Stomach (tissue), 9 donors: ENCODE results near the gene C7orf57. TPM values are rescaled to one million over a fixed set of nuclear protein-coding genes. Genes with fewer than 3 reads are reported as not detected.

Source experiments
- DNase-seq, 2 donors: peaks; one replicate each; pipeline versions ENCODE4 v3.0.0 to v3.0.0-alpha.2; 2013 to 2019
- H3K27ac ChIP-seq, 5 donors: fragments of 200-600 bp in 4 of 5; sonication (generic) in 4 of 5; one replicate each; pipeline ENCODE4 v1.5.1; 2013 to 2019; ENCODE audit warnings: mild to moderate bottlenecking in 1 of 5, moderate library complexity in 1 of 5
- H3K27me3 ChIP-seq, 3 donors: fragments of 200-600 bp; sonication (generic); one replicate each; pipeline ENCODE4 v1.5.1; 2017 to 2019; ENCODE audit warnings: mixed run types in 1 of 3
- H3K36me3 ChIP-seq, 4 donors: fragments of 200-600 bp; sonication (generic); 1 replicate in 3 of 4; 2 replicates in 1 of 4; pipeline ENCODE4 v1.5.1; 2016 to 2019
- H3K4me1 ChIP-seq, 4 donors: fragments of 200-600 bp; sonication (generic); one replicate each; pipeline ENCODE4 v1.5.1; 2016 to 2019
- H3K4me3 ChIP-seq, 4 donors: fragments of 200-600 bp; sonication (generic) in 3 of 4; one replicate each; pipeline ENCODE4 v1.5.1; 2016 to 2019; ENCODE audit warnings: mild to moderate bottlenecking in 1 of 4
- H3K9me3 ChIP-seq, 4 donors: fragments of 200-600 bp; sonication (generic); one replicate each; pipeline ENCODE4 v1.5.1; 2016 to 2019
- CTCF ChIP-seq, 7 experiments: fragments of 450-650 bp in 4 of 7; fragments of 200-600 bp in 3 of 7; sonication (generic) in 3 of 7; IDR thresholded peaks; one replicate each; pipeline ENCODE4 v1.5.1; 2016 to 2019; ENCODE audit warnings: antibody characterized with exemption in 7 of 7, control low read depth in 2 of 7, mild to moderate bottlenecking in 1 of 7
- EP300 ChIP-seq: sonication (generic); formaldehyde crosslinking; IDR thresholded peaks from one replicate; pipeline ENCODE4 v1.6.1; 2017; ENCODE audit warnings: antibody characterized with exemption
- POLR2A ChIP-seq, 4 donors: fragments of 450-650 bp; IDR thresholded peaks; one replicate each; pipeline ENCODE4 v1.6.1; 2016; ENCODE audit warnings: antibody characterized with exemption in 4 of 4, control low read depth in 2 of 4, mild to moderate bottlenecking in 1 of 4, moderate library complexity in 1 of 4
- POLR2AphosphoS5 ChIP-seq, 3 donors: sonication (generic); formaldehyde crosslinking; IDR thresholded peaks; one replicate each; pipeline ENCODE4 v1.6.1; 2016; ENCODE audit warnings: antibody characterized with exemption in 3 of 3
- WGBS, 5 donors: extraction: QIAGEN DNeasy Blood & Tissue Kit in 3 of 5; methylation state at CpG; one replicate each; pipeline versions ENCODE4 v1.1.5 to v1.1.7; 2013 to 2018; 5-methylcytosine and 5-hydroxymethylcytosine counted together
- intact Hi-C: fragments of 100-400 bp; cut with DNase I; formaldehyde crosslinking; loops from one replicate; pipeline ENCODE4 v1.15.1; 2023; ENCODE audit warnings: low total_unique reads
- polyA plus RNA-seq, 3 donors: library from polyadenylated mRNA; stranded (reverse); fragments of 200-250 nt; gene quantifications; one replicate each; pipeline ENCODE4 v1.2.3, GENCODE V29; 2013
- total RNA-seq, 5 donors: library from RNA; depleted of rRNA; stranded (reverse); fragments of >200 nt; gene quantifications; one replicate each; pipeline versions ENCODE4 v1.1.0 to v1.2.3, GENCODE V29; 2014 to 2016
- donor health status: healthy with polysubstance abuse.
- donor health status: Bipolar disorder and iron deficiency.
- donor health status: healthy.

C7orf57 gene
- total and polyA plus RNA-seq, 8 donors = 0.08 TPM; not detected in 7

DNA sequence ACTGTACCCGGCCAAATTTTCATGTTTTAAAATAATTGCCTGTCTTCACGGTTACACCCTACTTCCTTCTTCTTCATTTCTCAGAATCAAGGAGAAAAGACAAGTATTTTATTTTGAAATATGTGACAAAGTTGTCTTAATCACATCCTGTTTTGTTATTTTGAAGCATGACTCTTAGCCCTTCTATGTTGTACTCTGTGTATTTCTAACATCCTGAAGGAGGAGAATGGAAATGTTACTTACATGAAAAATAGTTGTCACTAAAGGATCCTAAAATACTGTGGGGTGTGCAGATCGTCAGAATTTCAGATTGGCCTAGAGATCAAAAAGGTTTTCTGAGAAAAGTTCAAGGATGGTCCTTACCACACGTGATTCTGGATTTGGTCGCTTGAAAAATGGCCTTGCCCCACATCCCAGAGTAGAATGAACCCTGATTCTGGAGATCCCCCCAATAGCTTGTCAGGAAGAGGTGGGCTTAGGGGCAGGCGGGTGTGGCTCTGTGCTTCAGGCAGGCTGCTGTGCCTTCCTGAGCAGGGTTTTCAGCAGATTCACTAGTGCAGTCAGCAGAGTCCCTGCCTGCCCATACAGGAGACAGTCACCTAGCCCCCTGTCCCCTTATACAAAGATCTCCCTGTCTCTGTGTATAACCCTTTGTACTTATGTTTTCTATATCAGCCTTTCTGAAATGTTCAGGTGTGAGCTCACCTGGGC lies 62.3 kb downstream of the C7orf57 start:
- Histone ChIP-seq H3K27me3 (no peaks in the 10 kb centered on the region), H3K9me3 (no peaks in the 10 kb centered on the region), H3K4me3 (no peak overlapping the region), H3K36me3 (peaks cover 3 to 79% (median 62%) of the 10 kb centered on the region in 4 donors), H3K27ac (peak overlapping the region in 3 of 5 donors; percentile 27 to 82 (median 74)), H3K4me1 (peaks cover 0 to 38% (median 0%) of the 10 kb centered on the region in 4 donors)
- DNase-seq = no peak
- intact Hi-C loops = no loop called here
- no peak for TF ChIP-seq EP300
- no peak for TF ChIP-seq CTCF (IDR thresholded peaks at IDR 0.05)
- no peak for TF ChIP-seq POLR2A (IDR thresholded peaks at IDR 0.05)
- 58 to 79% (median 67%) methylated on average over 6 of the region's 6 CpGs for WGBS, 5 donors

DNA sequence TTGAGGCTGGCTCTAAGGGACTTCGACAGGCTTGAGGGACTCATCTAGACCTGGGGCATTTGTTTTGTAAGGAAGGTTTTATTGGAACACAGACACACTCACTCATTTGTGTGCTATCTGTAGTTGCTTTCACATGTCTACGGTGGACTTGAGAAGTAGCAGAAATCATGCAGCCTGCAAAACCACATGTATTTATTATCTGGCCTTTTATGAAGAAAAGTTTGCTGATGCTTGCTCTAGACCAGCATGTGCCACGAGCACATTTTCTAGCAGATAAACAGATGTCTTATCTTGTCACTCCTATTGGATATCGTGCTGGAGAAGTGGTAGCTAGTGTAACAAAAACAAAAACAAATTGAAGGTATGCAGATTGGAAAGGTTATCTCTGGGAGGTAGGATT lies 63.5 kb downstream of the C7orf57 start:
- DNase-seq = no peak
- Histone ChIP-seq H3K36me3 (peaks cover 3 to 79% (median 63%) of the 10 kb centered on the region in 4 donors), H3K9me3 (no peaks in the 10 kb centered on the region), H3K4me1 (peaks cover 0 to 35% (median 0%) of the 10 kb centered on the region in 4 donors), H3K27me3 (no peaks in the 10 kb centered on the region), H3K4me3 (no peak overlapping the region), H3K27ac (peak overlapping the region in 1 of 5 donors; percentile 82)
- 54 to 79% (median 70%) methylated on average over 3 to 4 of the region's 4 CpGs for WGBS, 5 donors
- intact Hi-C loops = no loop called here
- TF ChIP-seq CTCF (IDR thresholded peaks at IDR 0.05) (no peak), POLR2AphosphoS5 (IDR thresholded peaks at IDR 0.05) (no peak), EP300 (no peak), POLR2A (IDR thresholded peaks at IDR 0.05) (no peak)

GRCh38 chr7:48099781-48100180 lies 64.4 kb downstream of the C7orf57 start:
- Histone ChIP-seq H3K9me3 (no peaks in the 10 kb centered on the region), H3K27me3 (no peaks in the 10 kb centered on the region), H3K4me1 (peaks cover 0 to 28% (median 0%) of the 10 kb centered on the region in 4 donors), H3K36me3 (peaks cover 3 to 79% (median 67%) of the 10 kb centered on the region in 4 donors), H3K27ac (no peak overlapping the region), H3K4me3 (no peak overlapping the region)
- WGBS, 5 donors = 79 to 95% (median 87%) methylated on average over 3 of the region's 3 CpGs
- DNase-seq = no peak
- TF ChIP-seq EP300 (no peak), CTCF (IDR thresholded peaks at IDR 0.05) (no peak), POLR2AphosphoS5 (IDR thresholded peaks at IDR 0.05) (no peak), POLR2A (IDR thresholded peaks at IDR 0.05) (no peak)
- intact Hi-C loops = loop anchor here (10.0 kb wide), 1 partner anchor 105 kb away; no protein-coding TSS in a partner anchor

DNA sequence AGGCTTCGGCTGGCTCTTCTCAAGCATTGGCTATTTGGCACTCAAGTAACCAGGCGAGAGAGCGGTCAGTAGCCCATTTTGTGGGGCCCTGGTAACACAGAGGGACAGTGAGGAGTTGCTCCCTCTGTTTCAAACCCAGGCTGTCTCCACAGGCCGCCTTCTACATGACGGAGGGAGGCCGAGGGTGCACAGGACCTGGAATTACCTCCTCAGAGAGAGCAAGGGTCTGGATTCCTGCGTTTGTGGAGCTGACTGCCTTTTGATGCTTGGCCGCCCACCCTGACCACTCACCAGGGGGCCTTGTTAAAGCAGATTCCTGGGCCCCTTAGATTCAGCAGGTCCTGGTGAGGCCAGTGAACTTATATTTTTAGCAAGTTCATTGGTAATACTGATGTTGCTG lies 66.0 kb downstream of the C7orf57 start:
- WGBS, 5 donors = 96 to 99% (median 99%) methylated on average over 8 of the region's 8 CpGs
- intact Hi-C loops = loop anchor here (10.0 kb wide), 1 partner anchor 107 kb away; no protein-coding TSS in a partner anchor
- no peak overlapping the region for H3K4me3 ChIP-seq

More for the DNA sequence above, 66.0 kb downstream of the C7orf57 start:
- no peak for DNase-seq
- H3K36me3 ChIP-seq = peaks cover 3 to 80% (median 70%) of the 10 kb centered on the region in 4 donors
- TF ChIP-seq CTCF (IDR thresholded peaks at IDR 0.05) = no peak
- TF ChIP-seq POLR2AphosphoS5 (IDR thresholded peaks at IDR 0.05) = no peak
- no peak for TF ChIP-seq EP300
- TF ChIP-seq POLR2A (IDR thresholded peaks at IDR 0.05) = no peak
- no peak overlapping the region for H3K27ac ChIP-seq
- peaks cover 0 to 15% (median 0%) of the 10 kb centered on the region in 4 donors for H3K4me1 ChIP-seq
- no peaks in the 10 kb centered on the region for H3K27me3 ChIP-seq
- H3K9me3 ChIP-seq = no peaks in the 10 kb centered on the region
